Ecto neural progenitor cell (in vitro differentiated cells): ENCODE results near the gene PARP1.
"Not testable (repeated sequence)": the region's sequence is repeated elsewhere in the genome, so short reads cannot be mapped to it uniquely, and the experiment has no call there.

Source experiments
- DNase-seq: peaks from one replicate; pipeline ENCODE4 v3.0.0-alpha.2; 2018; ENCODE audit warnings: low spot score

The PARP1 gene

GRCh38 chr1:226428791-226429461 lies 21.0 kb upstream of the PARP1 start:
- no peak for DNase-seq

DNA sequence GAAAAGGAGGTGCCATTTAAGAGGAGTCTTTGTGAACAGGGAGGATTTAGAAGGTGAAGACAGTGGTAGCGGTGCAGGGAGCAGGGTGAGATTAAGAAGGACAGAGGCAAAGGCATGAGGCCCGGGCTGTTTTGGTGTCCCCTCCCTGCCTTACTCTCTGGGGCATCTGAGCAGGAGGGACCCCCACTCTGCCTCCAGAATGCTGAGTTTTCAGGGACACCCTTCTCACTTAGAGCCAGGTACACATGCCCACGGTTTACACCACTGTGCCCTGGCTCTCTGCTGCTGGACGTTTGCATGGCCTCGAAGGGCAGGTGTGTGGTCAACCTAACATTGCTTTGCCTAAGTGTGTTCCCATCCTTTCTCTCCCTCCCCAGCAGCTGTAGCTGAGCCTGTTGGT lies 20.5 kb upstream of the PARP1 start:
- DNase-seq, result no peak

- no peak for DNase-seq
These were observed 19.2 kb upstream of the PARP1 start for GRCh38 chr1:226427131-226427530.

DNA sequence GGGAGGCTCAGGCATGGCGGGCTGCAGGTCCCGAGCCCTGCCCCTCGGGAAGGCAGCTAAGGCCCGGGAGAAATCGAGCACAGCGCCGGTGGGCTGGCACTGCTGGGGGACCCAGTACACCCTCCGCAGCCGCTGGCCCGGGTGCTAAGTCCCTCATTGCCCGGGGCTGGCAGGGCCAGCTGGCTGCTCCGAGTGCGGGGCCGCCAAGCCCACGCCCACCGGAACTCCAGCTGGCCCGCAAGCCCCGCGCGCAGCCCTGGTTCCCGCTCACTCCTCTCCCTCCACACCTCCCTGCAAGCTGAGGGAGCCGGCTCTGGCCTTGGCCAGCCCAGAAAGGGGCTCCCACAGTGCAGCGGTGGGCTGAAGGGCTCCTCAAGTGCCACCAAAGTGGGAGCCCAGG lies 18.5 kb upstream of the PARP1 start:
- not testable (repeated sequence) for DNase-seq

GRCh38 chr1:226425431-226426031 lies 17.6 kb upstream of the PARP1 start:
- DNase-seq, result no peak

DNA sequence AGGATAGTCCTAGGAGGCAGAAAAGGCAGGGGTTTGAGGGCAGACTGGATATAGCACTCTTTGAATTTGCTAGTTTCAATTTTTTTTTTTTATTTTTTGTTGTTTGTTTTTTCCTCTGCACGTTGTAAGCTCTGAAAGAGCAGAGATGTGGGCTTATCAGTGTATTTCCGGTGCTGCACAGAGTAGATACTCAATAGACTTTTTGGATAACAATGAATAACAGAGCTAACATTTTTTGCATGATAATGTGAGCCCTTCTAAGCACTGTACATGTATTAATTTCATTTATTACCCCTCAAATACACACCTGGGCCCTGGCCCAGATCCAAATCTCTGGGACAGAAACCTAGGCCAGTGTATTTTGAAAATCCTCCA lies 17.1 kb upstream of the PARP1 start:
- DNase-seq, result no peak

DNA sequence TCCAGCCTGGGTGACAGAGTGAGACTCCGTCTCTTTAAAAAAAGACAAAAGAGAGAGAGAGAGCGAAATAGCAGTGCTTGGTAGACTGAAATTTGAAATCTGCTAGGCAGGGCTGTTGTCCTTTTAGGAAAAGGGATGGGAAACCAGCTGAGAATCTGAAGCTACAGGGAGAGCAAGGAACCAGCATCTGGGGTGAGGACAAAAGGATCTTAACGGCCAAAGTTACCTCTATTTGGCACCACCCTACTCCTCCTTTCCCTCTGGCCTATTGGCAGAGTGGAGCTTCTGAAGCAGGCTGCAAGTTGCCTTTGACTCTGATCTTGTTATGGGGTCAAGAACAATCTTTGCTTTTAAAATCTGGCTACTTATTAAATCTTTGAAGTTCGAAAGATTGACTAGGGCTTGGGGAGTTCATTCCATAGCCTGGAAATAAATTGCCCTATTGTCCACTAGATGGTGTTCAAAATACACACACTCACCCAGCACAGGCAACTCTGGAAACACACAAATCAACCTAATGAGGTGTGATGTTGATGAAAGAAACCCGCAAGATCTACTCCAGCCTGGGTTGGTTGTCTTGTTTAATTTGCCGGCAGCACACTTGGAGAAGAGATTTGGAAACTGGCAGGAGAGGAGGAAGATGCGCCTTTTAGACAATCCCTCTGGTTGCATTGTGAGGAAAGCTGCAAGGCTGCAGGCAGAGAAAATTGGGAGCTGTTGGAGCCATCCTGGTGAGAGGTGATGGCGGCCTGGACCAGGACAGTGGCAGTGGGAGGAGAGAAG lies 16.5 kb upstream of the PARP1 start:
- peak; percentile 46 for DNase-seq

DNA sequence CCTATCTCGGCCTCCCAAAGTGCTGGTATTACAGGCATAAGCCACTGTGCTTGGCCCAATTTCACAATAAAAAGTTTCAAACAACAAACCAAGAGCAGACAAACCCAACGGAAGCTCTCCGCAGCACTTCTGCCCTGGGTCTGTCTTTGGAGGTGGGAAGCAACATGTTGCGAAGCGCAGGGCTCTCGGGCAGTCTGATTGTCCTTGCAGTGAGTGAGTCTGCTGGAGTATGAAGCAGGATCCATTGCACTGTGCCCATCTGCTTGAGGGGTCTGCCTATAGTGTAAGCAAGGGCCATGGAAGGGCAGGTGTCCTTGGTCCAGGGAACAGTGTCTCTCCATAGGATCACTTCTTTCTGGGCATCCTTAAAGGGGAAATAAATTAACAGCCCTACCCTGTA lies 14.6 kb upstream of the PARP1 start:
- peak; percentile 22 for DNase-seq

DNA sequence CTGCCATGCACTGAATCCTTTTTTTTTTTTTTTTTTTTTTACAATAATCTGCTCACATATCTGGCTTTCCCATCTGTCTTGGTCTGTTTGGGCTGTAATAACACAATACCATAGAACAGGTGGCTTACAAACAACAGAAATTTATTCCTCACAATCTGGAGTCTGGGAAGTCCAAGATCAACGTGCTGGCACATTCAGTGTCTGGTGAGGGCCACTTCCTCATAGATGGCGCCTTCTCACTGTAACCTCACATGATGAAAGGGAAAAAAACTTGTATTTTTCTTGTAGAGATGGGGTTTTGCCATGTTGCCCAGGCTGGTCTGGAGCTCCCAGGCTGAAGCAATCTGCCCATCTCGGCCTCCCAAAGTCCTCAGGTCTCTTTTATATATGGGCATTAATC lies 13.0 kb upstream of the PARP1 start:
- DNase-seq, result peak; percentile 23

DNA sequence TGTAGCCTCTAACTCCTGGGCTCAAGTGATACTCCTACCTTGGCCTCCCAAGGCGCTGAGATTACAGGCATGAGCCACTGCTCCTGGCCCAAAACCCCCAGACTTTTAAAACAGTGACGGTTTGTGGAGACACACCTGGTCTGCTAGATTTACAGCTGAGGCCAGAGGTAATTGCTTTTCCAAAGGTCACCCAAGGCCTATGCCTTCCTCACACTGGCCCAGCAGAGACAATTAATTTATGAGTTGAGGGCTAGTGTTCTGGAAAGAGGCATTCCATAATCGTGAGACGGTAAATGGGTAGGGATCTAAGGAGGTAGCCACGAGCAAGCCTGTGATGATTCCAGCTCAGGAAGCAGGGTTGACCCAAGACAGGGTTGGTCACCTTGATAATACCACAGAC lies 12.4 kb upstream of the PARP1 start:
- DNase-seq, result peak; percentile 12

DNA sequence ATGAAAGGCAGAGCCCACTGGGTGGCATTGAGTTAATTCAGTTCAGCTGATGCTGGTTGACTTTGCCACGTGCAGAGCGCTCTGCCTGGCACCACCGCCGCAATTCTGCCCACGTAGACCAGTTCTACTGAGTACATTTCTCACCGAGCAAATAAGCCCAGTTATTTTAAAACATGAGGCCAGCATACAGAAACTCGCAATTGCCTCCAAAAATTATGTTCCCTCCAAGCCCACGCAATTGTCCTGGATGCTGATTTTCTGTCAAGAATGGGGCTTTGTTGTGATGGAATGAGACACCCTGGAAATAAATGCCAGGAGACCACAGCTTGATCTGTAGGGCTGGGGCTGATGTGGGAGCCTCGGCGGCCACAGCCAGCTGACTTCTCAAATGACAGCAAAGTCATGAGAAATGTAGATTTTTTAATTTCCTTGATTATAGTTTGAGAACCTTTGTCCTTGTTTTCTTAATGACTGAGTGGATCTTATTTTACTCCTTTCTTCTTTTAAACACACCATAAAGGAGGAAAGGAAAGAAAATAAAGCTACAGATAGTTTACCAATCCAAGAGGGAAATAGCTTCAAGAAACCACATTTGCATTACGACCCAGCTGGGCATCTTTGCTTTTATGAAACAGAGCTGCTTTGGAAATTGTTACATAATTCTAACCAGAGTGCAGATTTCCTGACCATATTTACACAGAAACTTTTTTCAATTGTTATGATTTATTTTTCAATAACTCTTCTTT lies 11.6 kb upstream of the PARP1 start:
- peak; percentile 22 for DNase-seq

- peak; percentile 29 for DNase-seq
These were observed 10.1 kb upstream of the PARP1 start for GRCh38 chr1:226417830-226418546.

DNA sequence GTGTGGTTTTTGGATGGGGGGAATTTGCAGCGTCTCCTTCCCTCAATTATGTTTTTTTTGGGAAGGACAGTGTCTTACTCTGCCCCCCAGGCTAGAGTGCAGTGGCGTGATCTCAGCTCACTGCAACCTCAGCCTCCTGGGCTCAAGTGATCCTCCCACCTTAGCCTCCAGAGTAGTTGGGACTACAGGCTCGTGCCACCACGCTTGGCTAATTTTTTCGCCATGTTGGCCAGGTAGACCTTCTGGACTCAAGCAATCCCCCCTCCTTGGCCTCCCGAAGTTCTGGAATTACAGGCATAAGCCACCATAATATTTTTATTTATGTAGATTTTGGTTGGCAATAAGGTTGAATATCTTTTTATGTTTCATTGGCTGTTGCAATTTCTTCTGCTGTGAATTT lies 9.5 kb upstream of the PARP1 start:
- no peak for DNase-seq

- no peak for DNase-seq
These were observed 6.3 kb upstream of the PARP1 start for GRCh38 chr1:226414098-226414698.

DNA sequence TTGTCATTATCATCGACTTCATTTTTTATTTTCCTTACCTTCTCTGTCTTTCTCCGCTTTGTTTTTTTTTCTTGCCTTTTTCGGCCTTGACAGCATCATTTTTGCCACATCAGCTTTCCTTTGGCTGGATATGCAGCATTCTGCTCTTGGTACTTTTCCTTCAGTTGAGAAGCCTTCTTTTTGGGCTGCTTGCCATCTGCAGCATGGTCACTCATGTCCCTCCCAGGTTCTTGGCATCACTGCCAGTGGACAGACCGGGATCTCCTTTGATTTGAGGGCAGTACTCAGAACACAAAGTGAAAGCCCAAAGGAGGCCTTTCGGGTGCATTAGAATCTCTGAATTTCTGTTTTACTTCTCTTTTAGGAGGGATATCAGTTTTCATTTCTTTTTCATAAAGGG lies 3.7 kb upstream of the PARP1 start:
- DNase-seq, result no peak

DNA sequence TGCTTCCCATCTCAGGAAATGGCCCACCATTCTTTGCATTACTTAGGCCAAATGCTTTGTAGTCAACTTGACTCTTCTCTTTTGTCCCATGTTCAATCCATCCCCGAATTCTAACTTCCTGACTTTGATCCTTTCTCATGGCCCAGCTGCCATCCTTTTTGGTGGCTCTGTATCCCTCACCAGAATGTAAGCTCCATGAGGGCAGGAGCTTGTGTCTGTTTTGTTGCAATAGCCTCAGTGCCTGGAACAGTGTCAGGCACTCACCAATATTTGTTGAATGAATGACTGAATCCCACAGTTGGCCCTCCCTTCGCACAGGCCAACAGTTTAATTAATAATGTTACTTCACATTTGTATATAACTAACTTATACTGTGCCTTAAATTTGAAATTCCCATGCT lies 3.1 kb upstream of the PARP1 start:
- no peak for DNase-seq

GRCh38 chr1:226409392-226409791 lies 1.5 kb upstream of the PARP1 start:
- no peak for DNase-seq

- DNase-seq, result no peak
These were observed 642 bp upstream of the PARP1 start for GRCh38 chr1:226408285-226409184.

GRCh38 chr1:226407199-226407496 lies 745 bp downstream of the PARP1 start:
- no peak for DNase-seq

- DNase-seq, result no peak
These were observed 1.5 kb downstream of the PARP1 start for GRCh38 chr1:226406401-226406881.
